ENCODE measurements around the gene DYNC1H1. TPM values are rescaled to one million over a fixed set of nuclear protein-coding genes. Genes with fewer than 3 reads are reported as not detected.

The DYNC1H1 gene
- total and polyA plus RNA-seq, 2 experiments from 2014 or later = 179 to 635 TPM

- no peak overlapping the region for H2AFZ ChIP-seq
- Mint-ChIP-seq H3K27ac (no peak overlapping the region), H3K36me3 (ENCODE audit: low read depth) (no peaks in the 10 kb centered on the region), H3K27me3 (ENCODE audit: insufficient read depth, low read depth, poor library complexity) (peaks cover 26% of the 10 kb centered on the region), H3K4me3 (no peak overlapping the region), H3K4me1 (peaks cover 24% of the 10 kb centered on the region; the same call in 2 of the 3 replicates), H3K9me3 (no peaks in the 10 kb centered on the region)
- ATAC-seq = no peak
- no peaks in the 10 kb centered on the region for H3K9me2 ChIP-seq (ENCODE audit: insufficient read depth)
- H3K4me2 ChIP-seq = no peak overlapping the region
- peaks cover 25% of the 10 kb centered on the region; the same call in 1 of the 2 replicates for H3K27me3 ChIP-seq (ENCODE audit: insufficient read depth)
- H3K4me1 ChIP-seq (ENCODE audit: insufficient read depth) = peaks cover 12% of the 10 kb centered on the region
- TF ChIP-seq CTCF (conservative IDR thresholded peaks at IDR 0.05; ENCODE audit: low read depth in 2 of 2) (no peak), CREB1 (CRISPR knock-in tag; IDR thresholded peaks at IDR 0.05; ENCODE audit: low read depth) (no peak), EZH2 (IDR thresholded peaks at IDR 0.05; ENCODE audit: low read depth, unreplicated experiment) (no peak), ETS1 (IDR thresholded peaks at IDR 0.05) (no peak), ZNF462 (CRISPR knock-in tag; IDR thresholded peaks at IDR 0.05) (no peak), REST (IDR thresholded peaks at IDR 0.05; ENCODE audit: unreplicated experiment) (no peak), ZNF331 (CRISPR knock-in tag; IDR thresholded peaks at IDR 0.05; ENCODE audit: low read depth) (no peak), NANOG (IDR thresholded peaks at IDR 0.05; ENCODE audit: borderline replicate concordance) (no peak), ZNF114 (CRISPR knock-in tag; IDR thresholded peaks at IDR 0.05) (no peak)
- no peak overlapping the region for H3K4me3 ChIP-seq
- H3K79me2 ChIP-seq (replicated peaks; ENCODE audit: insufficient read depth) = peaks cover 19% of the 10 kb centered on the region
- H3K27ac ChIP-seq (ENCODE audit: low read depth) = no peak overlapping the region
- H4K20me1 ChIP-seq (replicated peaks; ENCODE audit: insufficient read depth) = no peaks in the 10 kb centered on the region
- H3K36me3 ChIP-seq (ENCODE audit: insufficient read depth) = no peaks in the 10 kb centered on the region
- peak; percentile 24 for DNase-seq (ENCODE audit: low spot score)
- 0 out of 2 replicates have a peak, but pooled peaks cover 5% of the 10 kb centered on the region for H3F3A ChIP-seq (replicated peaks; ENCODE audit: low read depth)
Measured at GRCh38 chr14:101961746-101962502, 2.4 kb upstream of the DYNC1H1 start.
